Measurements from ENCODE around the gene NUBP2.

GRCh38 chr16:1788095-1788707 is 5.4 kb downstream of the NUBP2 start:
- TF ChIP-seq CTCF (IDR thresholded peaks at IDR 0.05) (no peak), RNF2 (IDR thresholded peaks at IDR 0.05; ENCODE audit: borderline replicate concordance, low read depth) (no peak), HDAC2 (IDR thresholded peaks at IDR 0.05) (no peak), EP300 (IDR thresholded peaks at IDR 0.05) (no peak), REST (IDR thresholded peaks at IDR 0.05) (no peak), POLR2A (IDR thresholded peaks at IDR 0.05; ENCODE audit: low read length) (no peak), MAZ (IDR thresholded peaks at IDR 0.05; ENCODE audit: borderline replicate concordance, low read depth, low read length) (no peak)

Measured in A549 (cell line).